ENCODE results near the gene NMUR2. TPM values are rescaled to one million over a fixed set of nuclear protein-coding genes. Genes with fewer than 3 reads are reported as not detected.

NMUR2 gene
- total and polyA plus RNA-seq, 2 donors (not counting 3 experiments of a cell fraction or from before 2014, with no cell fraction given): not detected

- Histone ChIP-seq H3K79me2 (ENCODE audit: control insufficient read depth, insufficient read depth, low read length) (no peaks in the 10 kb centered on the region), H3K4me3 (replicated peaks in 1 of 3; ENCODE audit: insufficient read depth in 1 of 3, low read depth in 1 of 3, low read length in 3 of 3) (no peak overlapping the region), H3K36me3 (ENCODE audit: control insufficient read depth in 2 of 2, extremely low read depth in 1 of 2, insufficient read depth in 2 of 2, low read length in 2 of 2) (no peaks in the 10 kb centered on the region), H3K27me3 (ENCODE audit: control insufficient read depth in 2 of 2, insufficient read depth in 2 of 2, low read length in 2 of 2) (no peaks in the 10 kb centered on the region), H3K4me1 (ENCODE audit: control insufficient read depth, extremely low read depth, insufficient read depth, low read length) (no peaks in the 10 kb centered on the region), H3K27ac (ENCODE audit: insufficient read depth, low read depth, low read length) (no peak overlapping the region), H4K20me1 (replicated peaks; ENCODE audit: control insufficient read depth, extremely low read depth, insufficient read depth, low read length) (no peaks in the 10 kb centered on the region), H2AFZ (ENCODE audit: low read depth, low read length) (no peak overlapping the region), H3K9me1 (replicated peaks; ENCODE audit: control insufficient read depth, extremely low read depth, insufficient read depth, low read length) (no peaks in the 10 kb centered on the region), H3K4me2 (ENCODE audit: insufficient read depth, low read length) (no peak overlapping the region), H3K9ac (replicated peaks; ENCODE audit: extremely low read depth, insufficient read depth, low read length) (no peak overlapping the region), H3K9me3 (replicated peaks; ENCODE audit: control insufficient read depth, insufficient read depth, low read length) (no peaks in the 10 kb centered on the region)
- dilution Hi-C loops (cut with MboI; ENCODE audit: extremely low pct_ligation_motif_present, low sequenced_read_pairs) (no loop called here), intact Hi-C loops (cut with micrococcal nuclease) (no loop called here)
- DNase-seq (ENCODE audit: low read depth, low spot score) (no peak), FAIRE-seq (no peak)
- TF ChIP-seq CTCF (IDR thresholded peaks at IDR 0.05; ENCODE audit: extremely low read depth in 1 of 2, insufficient read depth in 1 of 2, low read depth in 1 of 2, low read length in 2 of 2): no peak
- no peak for TF ChIP-seq JUN (IDR thresholded peaks at IDR 0.05; ENCODE audit: borderline replicate concordance, insufficient read depth, insufficient read length, low read depth)
- TF ChIP-seq EZH2 (IDR thresholded peaks at IDR 0.05; ENCODE audit: borderline replicate concordance, low read depth, low read length, severe bottlenecking): no peak
- TF ChIP-seq POLR2AphosphoS5 (IDR thresholded peaks at IDR 0.05; ENCODE audit: insufficient read depth, low read depth, low read length): no peak
- TF ChIP-seq GATA2 (IDR thresholded peaks at IDR 0.05; ENCODE audit: insufficient read depth, insufficient read length, low read depth, low read length): no peak
- no peak for TF ChIP-seq POLR2A (IDR thresholded peaks at IDR 0.05; ENCODE audit: low read depth, low read length)
- TF ChIP-seq FOS (IDR thresholded peaks at IDR 0.05; ENCODE audit: borderline replicate concordance, insufficient read depth, low read length): no peak
- no peak for TF ChIP-seq MYC (IDR thresholded peaks at IDR 0.05; ENCODE audit: low read depth, low read length)
- no peak for TF ChIP-seq MAX (IDR thresholded peaks at IDR 0.05; ENCODE audit: insufficient read depth, insufficient read length)
- ChIA-PET CTCF (no interaction called here), POLR2A (no interaction called here)
- no TSS peak for BruUV-seq (replicated peaks)
Observed at GRCh38 chr5:152427721-152428120, 22.6 kb upstream of the NMUR2 start.

Measured in endothelial cell of umbilical vein (primary cell).